ENCODE data around the gene ACO2.
A peak's percentile ranks its signal among the peaks of the same experiment; 100 is the strongest.

The ACO2 gene

GRCh38 chr22:41526830-41527799 is 58.2 kb downstream of the ACO2 start:
- peak overlapping the region; percentile 75 for H3K27ac ChIP-seq
- TF ChIP-seq CTCF (IDR thresholded peaks at IDR 0.05) (peak; percentile 90), ZFX (IDR thresholded peaks at IDR 0.05; ENCODE audit: borderline replicate concordance) (no peak)

GRCh38 chr22:41528132-41528766 is 59.3 kb downstream of the ACO2 start:
- peak overlapping the region; percentile 75 for H3K27ac ChIP-seq
- TF ChIP-seq ZFX (IDR thresholded peaks at IDR 0.05; ENCODE audit: borderline replicate concordance): no peak
- no peak for TF ChIP-seq CTCF (IDR thresholded peaks at IDR 0.05)

- TF ChIP-seq ZFX (IDR thresholded peaks at IDR 0.05; ENCODE audit: borderline replicate concordance) (no peak), CTCF (IDR thresholded peaks at IDR 0.05) (no peak)
- peak overlapping the region; percentile 75 for H3K27ac ChIP-seq
These were observed 60.1 kb downstream of the ACO2 start for GRCh38 chr22:41528938-41529561.

GRCh38 chr22:41530890-41531714 is 62.2 kb downstream of the ACO2 start:
- peak overlapping the region; percentile 36; the same call in 1 of the 2 replicates for H3K27ac ChIP-seq
- no peak for TF ChIP-seq CTCF (IDR thresholded peaks at IDR 0.05)
- no peak for TF ChIP-seq ZFX (IDR thresholded peaks at IDR 0.05; ENCODE audit: borderline replicate concordance)

- TF ChIP-seq CTCF (IDR thresholded peaks at IDR 0.05): no peak
- no peak for TF ChIP-seq ZFX (IDR thresholded peaks at IDR 0.05; ENCODE audit: borderline replicate concordance)
- 0 out of 2 replicates have a peak overlapping the region, but pooled peaks have one; percentile 36 for H3K27ac ChIP-seq
These were observed 63.0 kb downstream of the ACO2 start for GRCh38 chr22:41531715-41532477.
